NCI-H82 (cell line): ENCODE data around the gene GCC1.
"Not testable (repeated sequence)": the region's sequence is repeated elsewhere in the genome, so short reads cannot be mapped to it uniquely, and the experiment has no call there.

Experiments
- DNase-seq: peaks from one replicate; lab custom pipeline; 2025; lab: John Stamatoyannopoulos, UW

Gene GCC1

DNA sequence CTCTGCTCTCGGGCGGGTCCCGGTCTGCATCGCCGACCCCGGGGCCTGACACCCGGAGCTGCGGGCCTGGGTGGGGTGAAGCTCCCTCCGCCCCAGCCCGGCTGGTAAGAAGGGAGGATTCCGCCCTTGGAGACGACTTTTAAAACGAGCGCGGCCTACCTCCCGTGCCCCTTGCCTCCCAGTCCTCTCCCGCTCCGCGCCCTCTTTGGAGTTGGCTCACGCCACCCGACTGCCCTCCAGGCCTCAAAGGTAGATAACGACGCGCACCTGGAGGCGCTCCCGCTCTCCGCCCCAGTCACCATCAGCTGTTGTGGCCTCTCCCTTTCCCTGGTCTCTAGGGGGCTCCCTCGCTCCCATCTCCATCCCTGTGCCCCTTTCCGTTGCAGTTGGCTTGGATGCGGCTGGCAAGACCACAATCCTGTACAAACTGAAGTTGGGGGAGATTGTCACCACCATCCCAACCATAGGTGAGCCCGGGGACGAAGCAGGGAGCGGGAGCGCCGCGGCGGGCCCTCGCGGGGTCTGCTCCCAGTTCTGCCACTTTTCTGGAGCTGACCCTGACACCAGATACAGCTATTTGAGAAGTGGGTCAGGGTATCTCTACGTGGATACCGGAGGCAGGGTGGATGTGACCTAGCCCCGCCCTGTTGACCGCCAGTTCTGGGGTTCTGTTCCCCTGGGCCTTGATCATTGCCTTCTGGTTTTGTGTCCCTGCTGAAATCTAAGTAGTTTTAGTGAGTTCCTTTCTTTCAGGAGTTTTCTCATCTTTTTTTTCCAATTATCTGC is 3.5 kb upstream of the GCC1 start:
- peak; percentile 84 for DNase-seq

DNA sequence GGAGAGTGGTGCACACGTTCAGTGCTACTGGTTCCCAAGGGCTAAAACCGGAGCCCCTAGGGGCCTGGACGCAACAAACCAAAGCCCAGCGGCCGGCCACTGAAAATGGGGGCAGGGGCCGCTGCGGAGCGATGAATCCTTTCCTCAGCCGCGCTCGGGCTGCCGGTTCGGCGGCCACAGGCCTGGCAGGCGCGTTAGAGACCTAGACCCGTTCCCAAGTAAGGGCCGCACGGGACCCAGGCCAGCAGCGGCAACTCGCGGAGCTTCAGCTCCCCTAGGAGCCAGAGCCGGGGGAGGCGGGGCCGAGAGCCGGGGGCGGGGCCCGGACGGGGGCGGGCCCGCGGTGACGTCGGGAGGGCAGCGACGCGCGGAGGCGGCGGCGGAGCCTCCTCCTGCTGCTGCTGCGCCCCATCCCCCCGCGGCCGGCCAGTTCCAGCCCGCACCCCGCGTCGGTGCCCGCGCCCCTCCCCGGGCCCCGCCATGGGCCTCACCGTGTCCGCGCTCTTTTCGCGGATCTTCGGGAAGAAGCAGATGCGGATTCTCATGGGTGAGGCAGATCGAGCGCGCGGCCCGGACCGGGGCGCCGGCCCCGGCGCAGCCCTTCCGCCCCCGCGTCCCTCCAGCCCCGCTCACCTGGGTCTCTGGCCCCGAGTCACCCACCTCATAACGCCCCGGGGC is 2.8 kb upstream of the GCC1 start, which contains the start of gene ARF5:
ARF5 (plus strand) TSS at position 393 of the 678 bp plus-strand sequence; CDS start at position 481, 88 bp downstream.
- peak; percentile 86 for DNase-seq

DNA sequence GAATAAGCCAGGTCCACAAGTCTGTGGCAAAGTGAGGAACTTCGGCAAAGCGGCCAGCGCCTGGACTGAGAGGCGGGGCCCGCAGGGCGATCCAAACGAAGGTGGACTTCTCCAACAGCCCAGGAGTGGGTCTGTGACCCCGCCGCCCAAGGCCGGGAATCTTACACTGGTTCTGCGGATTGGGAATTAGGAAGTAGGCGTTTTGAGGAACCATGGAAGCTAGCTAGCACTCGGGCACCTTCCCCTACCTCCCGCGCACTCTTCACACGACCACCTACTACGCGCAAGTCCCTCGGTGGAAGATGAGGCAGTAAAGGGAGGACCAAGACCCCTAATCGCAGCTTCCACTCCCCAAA is 2.2 kb upstream of the GCC1 start:
- no peak for DNase-seq

DNA sequence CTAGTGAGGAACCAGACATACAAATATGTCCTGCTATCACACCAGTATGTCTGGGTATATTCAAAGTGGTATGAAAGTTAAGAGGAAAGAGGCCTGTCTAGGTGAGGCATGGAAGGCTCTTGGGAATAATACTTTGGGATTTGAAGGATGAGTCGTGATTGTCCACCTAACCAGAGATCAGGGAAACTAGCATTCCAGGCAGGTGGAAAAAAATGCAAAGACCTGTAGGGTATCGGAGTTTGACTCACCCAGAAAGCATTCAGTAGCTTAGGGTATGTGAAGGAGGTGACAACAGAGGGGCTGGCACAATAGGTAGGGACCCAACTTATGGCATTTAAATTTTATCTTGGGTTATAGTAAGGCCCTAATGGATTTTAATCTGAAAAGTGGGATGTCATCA is 950 bp upstream of the GCC1 start:
- DNase-seq = no peak

DNA sequence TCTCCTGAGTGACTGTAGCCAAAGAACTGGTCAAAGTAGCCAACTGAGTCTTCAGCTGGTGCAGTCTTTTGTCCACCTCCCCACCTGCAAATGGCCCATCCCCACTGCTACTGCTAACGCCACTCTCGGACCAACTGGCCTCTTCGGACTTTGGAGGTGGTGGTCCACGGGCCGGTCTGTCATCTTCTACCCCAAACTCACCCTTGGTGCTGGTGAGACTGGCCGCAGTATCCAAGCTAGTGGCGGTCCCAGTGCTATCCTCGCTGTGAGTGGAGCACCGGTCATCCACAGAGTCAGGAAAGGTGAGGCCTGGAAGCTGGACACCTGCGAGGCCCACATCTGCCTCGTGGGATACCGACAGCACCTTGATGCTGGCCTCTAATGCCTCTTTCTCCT is 750 bp downstream of the GCC1 start:
- DNase-seq = no peak

DNA sequence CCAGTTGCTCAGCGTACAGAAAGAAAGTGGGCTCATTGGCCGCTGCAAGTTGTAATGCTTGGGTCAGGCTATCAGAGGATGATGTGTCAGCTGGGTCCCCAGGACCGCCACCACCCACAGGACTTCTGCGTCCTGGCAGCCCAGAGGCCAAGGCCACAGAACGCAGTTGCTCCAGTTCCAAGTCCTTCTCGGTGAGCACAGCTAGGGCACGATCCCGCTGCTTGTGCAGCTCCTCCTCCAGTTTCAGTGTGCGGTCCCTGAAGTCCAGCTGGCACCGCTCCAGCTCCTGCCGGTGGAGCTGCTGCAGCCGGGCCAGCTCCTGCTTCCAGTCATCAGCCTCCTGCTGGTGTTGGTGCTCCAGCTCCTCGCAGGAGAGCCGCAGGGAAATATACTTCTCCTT is 3.0 kb downstream of the GCC1 start:
- DNase-seq = no peak

DNA sequence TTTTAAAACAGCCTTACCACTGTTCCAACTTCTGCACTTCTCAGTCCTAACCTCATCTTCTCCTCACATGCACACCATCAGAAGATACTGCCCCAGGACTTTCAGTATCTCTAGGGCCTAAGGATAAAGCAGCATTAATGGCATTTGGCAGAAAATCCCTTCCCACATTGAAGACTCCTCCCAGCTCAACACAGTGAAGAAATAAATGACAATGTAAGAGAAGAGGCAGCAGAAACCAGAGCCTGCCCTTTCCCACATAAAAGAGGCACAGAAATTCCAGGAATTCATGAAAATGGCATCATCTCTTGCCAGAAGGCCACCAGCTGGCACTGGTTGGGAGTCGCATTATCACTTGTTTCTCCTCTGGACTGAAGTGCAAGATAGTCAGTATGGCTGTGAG is 3.7 kb downstream of the GCC1 start:
- no peak for DNase-seq

DNA sequence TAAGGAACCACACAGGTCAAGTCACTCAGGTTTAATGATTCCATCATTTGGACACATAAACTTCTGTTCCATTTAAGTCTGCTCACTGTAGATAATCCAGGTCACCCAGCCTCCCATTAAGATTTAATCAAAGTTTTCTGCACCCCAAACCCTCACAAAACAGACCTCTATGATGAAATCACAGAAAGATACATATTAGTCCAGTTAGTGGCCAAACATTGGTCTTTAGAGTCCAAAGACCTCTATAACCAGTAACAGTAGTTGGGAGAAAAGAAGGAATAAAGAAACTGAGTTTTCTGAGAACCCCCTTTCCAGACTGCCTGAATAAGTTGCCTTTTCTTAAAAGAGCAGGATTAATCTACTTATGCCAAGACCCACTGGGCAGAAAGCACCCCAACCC is 4.8 kb downstream of the GCC1 start:
- DNase-seq = no peak

DNA sequence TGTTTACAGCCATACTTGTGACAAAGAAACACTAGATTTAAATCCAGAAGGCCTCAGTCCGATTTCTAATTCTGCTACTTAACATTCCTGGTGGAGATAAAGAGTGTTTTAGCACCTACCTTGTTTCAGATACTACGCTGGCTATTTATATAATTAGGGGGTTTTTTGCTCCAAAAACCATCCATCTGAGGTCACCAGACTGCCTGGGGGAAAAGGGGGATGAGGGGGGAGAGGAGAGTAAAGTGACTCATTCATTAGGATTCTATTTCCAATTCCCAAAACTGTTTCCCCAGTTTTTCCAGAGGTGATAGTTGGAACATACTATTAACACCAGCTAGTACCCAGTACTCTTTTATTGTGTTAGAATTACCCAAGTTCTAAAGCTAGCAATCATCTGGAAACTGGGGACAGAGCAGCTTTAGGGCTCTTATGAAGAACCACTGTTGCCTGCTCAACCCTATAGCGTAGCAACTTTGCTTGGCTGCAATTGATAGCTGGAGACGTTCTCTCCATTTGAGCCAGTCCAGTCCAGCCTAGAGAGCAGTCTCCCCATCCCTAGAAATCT is 6.6 kb downstream of the GCC1 start:
- no peak for DNase-seq

DNA sequence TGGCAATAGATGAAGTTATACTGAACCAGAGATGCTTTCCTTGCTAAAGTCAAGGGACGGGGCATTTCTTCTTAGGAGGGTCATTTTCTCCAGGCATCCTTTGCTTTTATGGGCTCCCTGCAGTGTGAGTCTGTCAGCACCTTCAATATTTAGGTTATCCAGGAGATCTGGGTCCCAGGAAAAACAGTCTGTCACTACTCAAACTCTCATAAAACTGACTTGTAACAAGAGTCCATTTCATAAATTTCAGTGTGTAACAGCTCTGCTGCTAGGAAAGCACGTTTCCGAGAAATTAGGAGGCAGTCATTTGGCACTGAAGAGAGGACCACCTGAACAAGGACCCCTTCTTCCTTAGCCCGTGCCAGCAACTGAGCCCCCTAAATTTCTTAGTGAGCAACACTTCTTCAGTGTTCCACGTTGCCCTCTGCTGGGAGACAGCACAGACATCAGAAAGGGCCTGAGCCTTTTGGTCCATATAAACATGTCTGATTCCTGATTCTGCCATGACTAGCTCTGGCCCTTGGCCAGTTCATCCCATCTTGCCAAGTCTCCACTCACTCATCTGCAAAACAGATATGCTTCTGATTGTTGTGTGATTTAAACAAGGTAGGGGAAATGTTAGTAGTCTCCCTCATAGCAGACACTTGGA is 7.2 kb downstream of the GCC1 start:
- DNase-seq = peak; percentile 20

DNA sequence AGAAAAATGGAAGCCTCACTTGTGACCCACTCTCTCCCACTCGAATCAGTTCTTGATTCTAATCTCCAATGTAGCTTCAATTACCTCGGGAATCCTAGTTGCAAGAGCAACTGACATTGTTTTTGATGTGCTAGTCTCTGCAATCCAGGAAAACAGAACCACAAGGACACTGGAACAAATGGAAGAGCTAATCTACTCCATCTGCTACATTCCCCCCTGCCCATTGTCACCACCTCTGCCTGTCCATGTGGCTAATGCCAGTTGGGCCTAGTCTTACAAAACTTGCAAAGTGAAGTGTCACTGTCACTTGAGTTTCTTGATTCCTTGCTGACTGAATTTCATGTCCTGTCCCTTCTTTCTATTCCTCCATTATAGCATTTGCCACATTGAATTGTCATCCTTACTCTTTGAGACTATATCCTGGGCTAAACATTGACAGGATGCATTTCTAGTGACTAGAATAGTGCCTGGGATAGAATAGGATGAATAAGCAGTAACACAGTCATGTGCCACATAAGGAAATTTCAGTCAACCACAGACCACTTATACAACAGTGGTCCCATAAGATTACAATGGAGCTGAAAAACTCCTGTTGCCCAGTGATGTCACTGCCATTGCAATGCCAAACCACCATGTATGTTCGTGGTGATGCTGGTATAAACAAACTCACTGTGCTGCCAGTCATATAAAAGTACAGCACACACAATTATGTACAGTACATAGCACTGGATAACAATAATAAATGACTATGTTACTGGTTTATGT is 13.5 kb downstream of the GCC1 start:
- no peak for DNase-seq

DNA sequence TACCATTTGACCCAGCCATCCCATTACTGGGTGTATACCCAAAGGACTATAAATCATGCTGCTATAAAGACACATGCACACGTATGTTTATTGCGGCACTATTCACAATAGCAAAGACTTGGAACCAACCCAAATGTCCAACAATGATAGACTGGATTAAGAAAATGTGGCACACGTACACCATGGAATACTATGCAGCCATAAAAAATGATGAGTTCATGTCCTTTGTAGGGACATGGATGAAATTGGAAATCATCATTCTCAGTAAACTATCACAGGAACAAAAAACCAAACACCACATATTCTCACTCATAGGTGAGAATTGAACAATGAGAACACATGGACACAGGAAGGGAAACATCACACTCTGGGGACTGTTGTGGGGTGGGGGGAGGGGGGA is 17.4 kb downstream of the GCC1 start:
- not testable (repeated sequence) for DNase-seq

DNA sequence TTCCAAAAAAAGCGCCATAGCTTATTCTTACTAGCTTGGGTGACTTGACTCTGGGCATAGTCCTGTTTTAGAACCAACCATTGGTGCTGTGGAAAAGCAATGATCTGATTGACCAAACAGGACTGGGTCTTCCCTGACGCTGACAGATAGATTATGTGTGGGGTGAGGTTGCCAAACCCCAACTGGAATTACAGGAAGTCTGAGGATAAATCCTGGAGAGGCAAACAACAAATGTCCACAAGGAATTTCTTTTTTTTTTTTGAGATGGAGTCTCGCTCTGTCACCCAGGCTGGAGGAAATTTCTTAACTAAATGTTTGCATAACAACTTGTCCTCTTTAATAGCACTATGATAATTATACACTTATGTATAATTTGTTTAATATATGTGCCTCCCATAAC is 19.2 kb downstream of the GCC1 start:
- no peak for DNase-seq

DNA sequence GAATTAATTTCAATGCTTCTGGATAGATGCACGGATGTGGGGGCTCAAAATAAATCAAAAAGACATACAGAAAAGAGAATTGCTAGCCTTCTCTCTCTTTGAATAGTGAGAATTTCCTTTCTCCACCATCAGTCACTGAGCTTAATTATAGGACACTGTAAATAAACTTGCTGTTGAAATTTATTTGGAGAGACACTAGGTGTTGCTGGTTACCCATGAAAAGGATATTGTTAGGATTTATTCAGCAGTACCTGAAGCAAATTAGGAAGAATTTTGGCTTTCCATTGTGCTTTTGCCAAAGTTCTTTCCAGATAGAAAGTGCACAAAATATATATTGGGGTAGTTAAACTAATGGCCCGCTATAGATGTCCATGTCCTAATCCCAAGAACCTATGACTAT is 27.6 kb downstream of the GCC1 start:
- no peak for DNase-seq

DNA sequence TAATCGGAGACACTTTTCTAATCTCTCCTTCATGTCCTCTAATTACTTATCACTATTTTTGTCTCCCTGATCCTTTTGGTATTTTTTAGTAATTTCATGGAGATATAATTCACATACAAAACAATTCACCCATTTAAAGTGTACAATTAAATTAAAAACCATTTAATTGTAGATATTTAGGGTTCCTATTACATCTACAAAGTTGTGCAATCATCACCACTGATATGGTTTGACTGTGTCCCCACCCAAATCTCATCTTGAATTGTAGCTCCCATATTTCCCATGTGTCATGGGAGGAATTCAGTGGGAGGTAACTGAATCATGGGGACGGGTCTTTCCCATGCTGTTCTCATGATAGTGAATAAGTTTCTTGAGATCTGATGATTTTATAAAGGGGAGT is 29.0 kb downstream of the GCC1 start:
- DNase-seq = no peak

DNA sequence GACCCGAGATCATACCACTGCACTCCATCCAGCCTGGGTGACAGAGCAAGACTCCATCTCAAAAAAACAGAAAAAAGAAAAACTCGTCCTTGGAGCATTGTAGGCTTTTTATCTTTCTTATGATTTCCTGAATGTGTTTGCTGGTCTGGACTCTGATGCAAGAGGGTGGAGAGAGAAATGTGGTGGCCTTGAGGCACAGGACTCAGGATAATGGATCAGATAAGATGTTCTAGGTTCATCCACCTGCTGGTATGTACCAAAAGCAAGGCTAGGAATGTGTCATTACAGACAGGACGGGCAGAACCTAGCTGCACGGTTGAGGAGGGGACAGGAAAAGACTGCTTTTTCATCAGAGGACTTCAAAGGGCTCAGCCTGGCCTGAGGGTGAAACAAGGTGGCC is 33.5 kb downstream of the GCC1 start:
- no peak for DNase-seq

DNA sequence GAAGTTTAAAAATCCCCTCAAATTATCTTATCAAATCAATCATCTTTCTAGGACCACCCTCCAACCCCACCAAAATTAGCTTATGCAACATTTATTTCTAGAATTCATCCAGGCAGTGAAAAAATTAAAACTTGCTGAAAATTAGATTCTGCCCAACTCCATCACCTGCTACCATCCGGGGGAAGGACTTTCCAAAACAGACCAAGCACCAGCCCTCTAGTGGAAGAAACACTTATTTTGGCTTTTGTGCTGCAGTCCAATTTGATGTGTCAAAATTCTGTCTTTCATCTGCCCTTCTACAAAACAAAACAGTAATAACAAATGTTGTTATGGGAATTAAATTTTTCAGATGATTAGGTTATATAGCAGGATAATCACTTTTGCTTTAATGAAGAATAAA is 35.1 kb downstream of the GCC1 start:
- no peak for DNase-seq

DNA sequence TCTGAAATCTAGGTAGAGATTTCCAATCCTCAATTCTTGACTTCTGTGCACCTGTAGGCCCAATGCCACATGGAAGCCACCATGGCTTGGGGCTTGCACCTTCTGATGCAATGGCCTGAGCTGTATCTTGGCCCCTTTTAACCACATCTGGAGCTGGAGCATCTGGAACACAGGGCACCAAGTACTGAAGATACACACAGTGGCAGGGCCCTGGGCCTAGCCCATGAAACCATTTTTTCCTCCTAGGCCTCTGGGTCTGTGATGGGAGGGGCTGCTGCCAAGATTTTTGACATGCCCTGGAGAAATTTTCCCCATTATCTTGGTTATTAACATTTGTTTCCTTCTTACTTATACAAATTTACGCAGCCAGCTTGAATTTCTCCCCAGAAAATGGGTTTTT is 39.1 kb downstream of the GCC1 start:
- no peak for DNase-seq

DNA sequence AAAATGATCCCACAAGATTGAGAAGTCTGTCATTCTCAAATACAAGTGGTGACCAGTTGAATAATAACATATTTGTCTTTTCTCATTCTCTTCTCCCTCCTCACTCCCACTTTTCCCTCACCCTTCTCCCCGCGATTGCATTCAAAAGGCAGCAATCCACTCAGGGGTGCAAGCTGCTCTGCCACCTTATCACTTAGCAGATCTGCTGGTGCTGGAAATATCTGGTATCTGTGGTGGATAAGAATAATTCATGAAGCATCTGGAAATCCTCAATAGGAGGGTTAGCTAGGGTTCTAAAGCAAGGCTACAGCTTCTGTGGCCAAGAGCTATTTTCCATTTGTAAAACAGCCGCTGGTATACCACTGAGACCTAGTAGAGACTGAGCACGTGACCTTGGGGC is 43.8 kb downstream of the GCC1 start:
- no peak for DNase-seq

DNA sequence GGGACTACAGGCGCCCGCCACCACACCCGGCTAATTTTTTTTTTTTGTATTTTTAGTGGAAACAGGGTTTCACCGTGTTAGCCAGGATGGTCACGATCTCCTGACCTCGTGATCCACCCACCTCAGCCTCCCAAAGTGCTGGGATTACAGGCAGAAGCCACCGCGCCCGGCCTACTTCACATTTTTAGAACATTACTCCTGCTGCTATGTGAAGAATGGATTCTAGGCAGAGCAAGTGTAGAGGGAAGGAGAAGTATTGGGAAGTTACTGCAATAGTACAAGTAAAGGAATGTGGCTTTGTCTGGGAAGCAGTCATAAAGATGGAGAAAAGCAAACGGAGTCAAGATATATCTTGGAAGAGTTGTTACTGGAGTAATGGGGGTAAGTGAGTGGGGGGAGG is 44.9 kb downstream of the GCC1 start:
- DNase-seq = not testable (repeated sequence)

DNA sequence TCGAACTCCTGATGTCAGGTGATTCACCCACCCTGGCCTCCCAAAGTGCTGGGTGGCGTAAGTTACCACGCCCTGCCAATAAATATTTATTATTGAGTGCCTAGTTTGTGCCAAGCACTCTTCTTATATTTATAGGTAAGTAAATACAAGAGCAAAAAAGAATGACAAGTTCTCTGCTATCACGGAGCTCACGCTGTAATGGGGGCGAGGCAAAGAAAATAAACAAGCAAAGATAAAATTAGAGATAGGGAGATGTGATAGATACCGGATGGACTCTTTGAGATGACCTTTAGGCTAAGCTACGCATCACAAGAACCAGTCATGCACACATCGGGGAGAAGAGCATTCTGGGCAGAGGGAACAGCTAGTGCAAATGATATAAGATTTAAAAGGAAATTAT is 46.3 kb downstream of the GCC1 start:
- DNase-seq = no peak

DNA sequence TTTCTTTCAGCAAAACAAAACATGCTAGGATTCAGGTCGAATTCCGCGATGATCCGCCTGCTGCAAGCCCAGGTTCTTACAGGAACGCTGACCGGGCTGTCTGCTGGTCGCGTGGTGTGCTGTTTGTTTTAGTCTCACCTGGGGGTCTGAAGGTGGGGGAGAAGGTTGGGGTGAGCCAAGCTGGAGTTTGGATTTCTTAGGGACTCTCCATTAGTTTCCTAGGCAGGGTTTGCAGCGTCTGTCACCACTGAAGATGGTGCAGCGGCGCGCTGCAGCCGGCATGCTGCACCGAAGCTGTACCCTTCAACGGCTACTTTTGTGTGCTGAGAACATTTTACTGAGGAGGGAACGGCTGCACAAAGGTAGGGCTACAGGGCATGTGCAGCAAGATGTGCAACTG is 48.7 kb downstream of the GCC1 start:
- DNase-seq = no peak

DNA sequence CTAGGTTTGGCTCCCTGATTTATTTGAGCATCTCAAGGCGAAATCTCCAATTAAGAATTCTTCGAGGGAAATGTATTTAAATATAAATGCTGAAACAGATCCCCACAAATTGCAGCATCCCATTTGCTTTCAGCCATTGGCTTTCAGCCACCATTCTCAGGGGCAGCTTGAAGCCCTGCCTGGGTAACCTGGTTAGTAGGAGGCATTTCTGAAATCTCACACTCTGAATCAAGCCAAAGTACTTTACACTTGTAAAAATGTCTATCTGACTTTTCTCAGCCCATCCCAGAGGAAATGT is 49.1 kb downstream of the GCC1 start:
- DNase-seq = no peak
